Activated naive CD4-positive, alpha-beta T cell treated with anti-CD3 and anti-CD28 coated beads, Interleukin-2, amount 50 U/mL, for 72 hours (primary cell): ENCODE results near the gene MIEN1. TPM values are rescaled to one million over a fixed set of nuclear protein-coding genes. Genes with fewer than 3 reads are reported as not detected.

Source experiments
- ATAC-seq, 2 donors: fragments of 150-1000 bp; cut with Tn5 transposase; 2 replicates each; pipeline ENCODE4 v1.10.0; 2021; ENCODE audit warnings: mild to moderate bottlenecking in 2 of 2, moderate library complexity in 2 of 2
- DNase-seq, 2 donors: peaks; one replicate each; pipeline ENCODE4 v3.0.0; 2021 to 2022; ENCODE audit warnings: low spot score in 2 of 2
- H3K27ac Mint-ChIP-seq, 2 donors: one replicate each; pipeline ENCODE4 v1.8.0; 2022; ENCODE audit warnings: mild to moderate bottlenecking in 2 of 2, mixed read lengths in 2 of 2
- H3K36me3 Mint-ChIP-seq, 2 donors: one replicate each; pipeline ENCODE4 v1.8.0; 2022; ENCODE audit warnings: mixed read lengths in 2 of 2
- H3K9me3 Mint-ChIP-seq, 2 donors: one replicate each; pipeline ENCODE4 v1.8.0; 2022; ENCODE audit warnings: mixed read lengths in 2 of 2
- total RNA-seq, 2 donors: library from RNA; stranded (reverse); gene quantifications; one replicate each; pipeline ENCODE4 v1.2.3, GENCODE V29; 2022

MIEN1 gene
- total RNA-seq, 2 donors from 2014 or later, result 32.2 to 41.1 TPM

DNA sequence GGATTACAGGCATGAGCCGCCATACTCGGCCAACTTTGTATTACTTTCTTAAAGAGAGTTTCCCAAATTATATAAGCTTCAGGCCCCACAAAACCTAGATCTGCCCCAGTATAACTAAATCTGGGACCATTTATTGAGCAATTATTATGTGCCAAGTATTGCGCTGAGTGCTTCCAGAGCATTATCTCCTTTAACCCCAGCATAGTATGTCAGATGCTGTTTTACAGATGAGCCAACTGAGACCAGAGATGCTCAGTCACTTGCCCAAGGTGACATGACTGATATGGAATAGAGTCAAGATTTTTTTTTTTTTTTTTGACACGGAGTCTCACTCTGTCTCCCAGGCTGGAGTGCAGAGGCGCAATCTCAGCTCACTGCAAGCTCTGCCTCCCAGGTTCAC, 32.4 kb downstream of the MIEN1 start:
- no peak for DNase-seq
- Mint-ChIP-seq H3K36me3 (no peaks in the 10 kb centered on the region), H3K9me3 (no peaks in the 10 kb centered on the region), H3K27ac (no peak overlapping the region)
- ATAC-seq, result no peak

DNA sequence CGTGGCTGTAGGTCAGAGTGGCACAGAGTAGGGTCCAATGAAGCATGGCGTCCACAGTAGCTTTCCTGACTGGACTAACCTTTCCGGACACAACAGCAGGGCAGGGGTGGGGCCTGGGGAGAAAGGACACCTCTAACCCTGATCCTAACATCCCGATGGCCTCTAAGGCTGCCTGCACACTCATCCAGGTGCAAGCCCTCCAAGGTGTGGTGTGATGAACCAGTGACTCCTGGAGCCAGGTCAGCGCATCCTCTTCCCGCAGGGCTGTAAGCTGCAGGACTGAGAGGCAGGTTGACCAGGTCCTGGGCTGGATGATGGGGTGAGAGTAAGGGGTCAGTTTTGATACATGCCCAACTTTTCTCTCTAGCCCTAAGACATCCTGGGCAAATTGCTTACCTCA, 33.6 kb downstream of the MIEN1 start:
- H3K9me3 Mint-ChIP-seq, result no peaks in the 10 kb centered on the region
- ATAC-seq (no peak), DNase-seq (no peak)
- no peaks in the 10 kb centered on the region for H3K36me3 Mint-ChIP-seq
- no peak overlapping the region for H3K27ac Mint-ChIP-seq

DNA sequence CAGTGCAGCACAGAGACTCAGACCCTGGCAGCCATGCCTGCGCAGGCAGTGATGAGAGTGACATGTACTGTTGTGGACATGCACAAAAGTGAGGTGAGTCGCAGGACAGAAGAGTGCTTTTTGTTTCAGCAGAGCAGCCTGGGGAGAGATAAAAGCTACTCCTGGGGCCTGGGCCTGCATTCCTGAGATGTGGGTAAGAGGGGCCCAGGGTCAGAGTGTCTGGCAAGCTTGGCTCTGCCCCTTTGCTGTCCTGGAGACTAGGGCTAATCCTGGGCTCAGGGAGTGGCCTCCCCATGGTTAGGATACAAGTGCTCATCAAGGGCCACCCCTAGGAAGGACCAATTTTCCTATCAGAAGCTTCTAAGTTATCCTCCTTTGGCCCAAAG, 35.2 kb downstream of the MIEN1 start:
- Mint-ChIP-seq H3K27ac (no peak overlapping the region), H3K36me3 (no peaks in the 10 kb centered on the region), H3K9me3 (no peaks in the 10 kb centered on the region)
- no peak for ATAC-seq
- no peak for DNase-seq

DNA sequence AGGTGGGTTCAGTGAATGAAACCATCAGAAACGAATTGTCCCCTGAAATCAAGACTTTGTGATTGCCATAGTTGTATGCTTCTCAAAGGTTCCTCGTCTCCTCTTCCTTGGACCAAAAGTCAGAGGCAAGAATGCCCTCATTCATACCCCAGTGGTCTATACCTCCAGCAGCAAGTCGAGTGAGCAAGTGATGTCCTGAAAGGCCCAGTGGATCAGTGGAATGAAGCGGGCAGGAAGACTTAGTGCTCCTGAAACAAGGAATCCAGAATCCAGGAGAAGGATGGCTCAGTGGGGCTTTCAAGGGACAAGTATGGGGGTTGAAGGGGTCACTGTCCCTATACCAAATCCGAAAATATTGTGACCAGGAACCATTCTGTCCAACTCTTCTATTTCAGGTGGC, 35.7 kb downstream of the MIEN1 start:
- Mint-ChIP-seq H3K36me3 (no peaks in the 10 kb centered on the region), H3K9me3 (no peaks in the 10 kb centered on the region), H3K27ac (no peak overlapping the region)
- ATAC-seq (no peak), DNase-seq (no peak)

DNA sequence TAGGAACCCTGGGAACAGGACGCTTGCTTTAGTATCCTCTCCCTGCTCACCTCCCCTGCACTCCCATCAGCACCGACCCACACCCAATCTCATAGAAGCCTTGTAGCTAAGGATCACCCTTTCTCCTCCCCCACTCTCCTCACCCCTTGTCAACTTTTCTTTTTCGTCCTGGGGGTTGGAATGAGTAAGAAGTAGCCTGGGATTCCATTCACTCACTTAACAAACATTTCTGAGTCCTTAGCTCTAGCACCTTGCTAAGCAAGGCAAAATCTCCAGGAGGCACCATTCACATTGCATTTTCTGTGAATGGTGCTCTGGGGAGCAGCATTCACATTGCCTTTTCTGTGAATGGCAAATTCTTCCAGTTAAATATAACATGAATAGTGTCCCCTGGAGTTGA, 41.4 kb downstream of the MIEN1 start:
- H3K9me3 Mint-ChIP-seq, result peaks cover 0 to 9% of the 10 kb centered on the region in 2 donors
- peak overlapping the region; percentile 92 to 98 for H3K27ac Mint-ChIP-seq
- ATAC-seq (no peak), DNase-seq (no peak)
- H3K36me3 Mint-ChIP-seq, result peaks cover 14 to 15% of the 10 kb centered on the region in 2 donors

DNA sequence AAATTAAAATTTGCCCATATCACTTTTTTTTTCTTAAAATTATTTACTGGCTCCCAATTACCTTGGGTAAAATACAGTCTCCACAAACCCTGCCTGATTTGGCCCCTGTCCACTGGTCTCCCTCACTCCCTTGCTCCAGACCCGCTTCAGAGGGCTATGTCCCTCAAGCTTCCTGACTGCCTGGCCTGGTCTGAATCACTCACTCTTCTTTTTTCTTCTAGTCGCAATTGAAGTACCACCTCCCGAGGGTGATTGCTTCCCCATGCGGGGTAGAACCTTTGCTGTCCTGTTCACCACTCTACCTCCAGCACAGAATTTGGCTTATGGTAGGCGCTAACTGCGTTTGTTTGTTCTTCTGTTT, 41.9 kb downstream of the MIEN1 start:
- DNase-seq, result no peak
- Mint-ChIP-seq H3K36me3 (peaks cover 15% of the 10 kb centered on the region in 2 donors), H3K9me3 (peaks cover 0 to 9% of the 10 kb centered on the region in 2 donors), H3K27ac (peak overlapping the region; percentile 92 to 98)
- peak in 1 of 2 donors; percentile 19 for ATAC-seq

DNA sequence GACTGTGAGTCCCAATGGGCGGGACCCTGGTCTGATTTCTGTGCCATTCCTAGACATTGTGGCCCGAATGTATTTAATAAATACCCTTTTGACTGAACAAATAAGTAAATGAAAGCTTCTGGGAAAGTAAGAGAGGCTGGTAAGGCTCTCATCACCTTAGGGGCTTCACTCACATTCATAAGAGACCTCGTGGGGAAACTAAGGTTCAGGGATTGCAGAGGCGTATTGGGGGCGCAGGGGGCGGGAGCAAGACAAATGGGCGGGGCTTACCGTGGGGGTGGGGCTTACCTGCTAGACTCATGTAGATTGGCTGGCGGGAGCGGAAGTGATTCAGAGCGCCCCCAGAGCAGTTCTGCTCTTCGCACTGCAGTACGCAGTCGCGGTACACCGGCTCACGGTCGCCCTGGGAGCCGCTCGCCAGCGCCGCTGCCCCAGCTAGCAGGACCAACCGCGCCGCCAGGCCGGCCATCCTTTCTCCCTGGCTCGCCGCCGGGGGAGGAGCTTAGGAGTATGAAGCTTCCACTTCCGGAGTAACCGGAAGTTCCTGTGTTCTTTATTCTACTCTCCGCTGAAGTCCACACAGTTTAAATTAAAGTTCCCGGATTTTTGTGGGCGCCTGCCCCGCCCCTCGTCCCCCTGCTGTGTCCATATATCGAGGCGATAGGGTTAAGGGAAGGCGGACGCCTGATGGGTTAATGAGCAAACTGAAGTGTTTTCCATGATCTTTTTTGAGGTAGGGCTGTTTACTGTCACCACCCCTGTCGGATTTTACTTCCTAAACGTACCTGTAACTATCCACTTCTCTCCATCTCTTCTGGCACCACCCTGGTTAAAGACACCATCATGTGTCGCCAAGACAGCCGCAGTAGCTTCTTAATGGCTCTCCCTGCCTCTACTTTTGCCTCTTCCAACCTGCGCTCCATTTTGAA, 42.5 kb downstream of the MIEN1 start, which contains the start of gene PGAP3:
Gene PGAP3, minus strand, starts transcription at position 512 of the 929 bp plus-strand sequence. Its CDS starts 43 bp downstream, at position 469.
- DNase-seq (peak; percentile 83 to 86), ATAC-seq (peak; percentile 90 to 96)
- H3K9me3 Mint-ChIP-seq, result peaks cover 0 to 9% of the 10 kb centered on the region in 2 donors
- H3K27ac Mint-ChIP-seq, result peak within 1 kb of the TSS; percentile 92 to 98
- H3K36me3 Mint-ChIP-seq, result peaks cover 15 to 18% of the 10 kb centered on the region in 2 donors

DNA sequence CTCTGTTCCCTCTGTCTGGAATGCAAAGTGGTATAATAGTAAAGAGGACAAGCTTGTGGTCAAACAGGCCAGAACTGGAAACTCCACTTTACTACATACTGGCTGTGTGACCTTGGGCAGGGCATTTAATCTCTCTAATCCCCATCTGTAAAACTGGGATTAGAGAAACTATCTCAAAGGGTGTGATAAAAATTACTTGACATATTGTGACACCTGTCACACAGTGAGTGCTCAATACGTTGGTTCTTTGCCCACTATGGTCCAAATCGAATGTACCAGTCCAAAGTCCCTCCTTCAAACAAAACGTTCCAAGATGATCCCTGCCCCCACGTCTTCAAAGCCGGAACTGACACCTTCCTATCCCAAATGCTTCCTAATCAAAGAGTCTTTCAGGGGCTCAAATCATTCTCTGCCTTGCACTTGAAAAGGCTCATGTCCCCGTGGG, 43.2 kb downstream of the MIEN1 start:
- peaks cover 15 to 18% of the 10 kb centered on the region in 2 donors for H3K36me3 Mint-ChIP-seq
- peaks cover 0 to 9% of the 10 kb centered on the region in 2 donors for H3K9me3 Mint-ChIP-seq
- peak overlapping the region in 1 of 2 donors; percentile 92 for H3K27ac Mint-ChIP-seq
- DNase-seq (no peak), ATAC-seq (no peak)

DNA sequence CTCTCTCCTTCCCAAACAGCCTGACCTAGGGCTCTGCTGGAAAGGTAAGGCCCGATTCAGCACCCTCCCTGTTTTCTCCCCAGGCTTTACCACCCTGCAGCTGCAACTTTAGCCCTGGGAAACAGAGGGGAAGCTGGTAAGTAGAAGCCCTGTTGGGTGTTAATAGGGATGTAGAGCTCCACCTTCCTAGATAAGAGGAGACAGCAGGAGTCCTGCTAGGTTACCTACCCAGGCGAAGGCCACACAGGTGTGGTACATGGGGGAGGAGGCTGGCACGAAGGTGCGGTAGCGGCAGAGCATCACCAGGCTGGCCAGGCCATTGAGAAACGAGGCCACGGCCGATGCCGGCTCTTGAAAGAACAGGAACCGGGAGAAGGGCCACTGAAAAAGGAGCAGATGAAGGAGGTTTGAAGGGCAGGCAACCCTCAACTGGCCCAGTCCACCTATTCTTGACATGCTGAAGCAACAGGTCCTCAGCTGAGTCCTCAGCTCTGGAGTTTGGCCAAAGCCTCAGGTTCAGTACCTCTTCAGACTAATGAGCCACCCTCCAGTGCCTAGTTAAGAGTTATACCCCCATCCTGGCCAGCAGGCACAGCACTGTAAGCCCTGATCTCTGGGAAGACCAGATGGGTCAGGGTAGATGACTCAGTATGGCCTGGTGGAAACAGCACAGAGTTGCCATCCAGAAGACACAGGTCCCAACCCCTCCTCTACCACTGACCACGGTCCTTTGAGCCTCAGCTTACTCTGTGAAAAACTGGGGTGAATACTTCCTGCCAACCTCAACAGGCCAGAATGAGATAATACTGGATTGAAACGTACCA, 45.8 kb downstream of the MIEN1 start:
- no peak for ATAC-seq
- Mint-ChIP-seq H3K36me3 (peaks cover 15 to 18% of the 10 kb centered on the region in 2 donors), H3K9me3 (peaks cover 0 to 9% of the 10 kb centered on the region in 2 donors), H3K27ac (no peak overlapping the region)
- DNase-seq, result no peak

DNA sequence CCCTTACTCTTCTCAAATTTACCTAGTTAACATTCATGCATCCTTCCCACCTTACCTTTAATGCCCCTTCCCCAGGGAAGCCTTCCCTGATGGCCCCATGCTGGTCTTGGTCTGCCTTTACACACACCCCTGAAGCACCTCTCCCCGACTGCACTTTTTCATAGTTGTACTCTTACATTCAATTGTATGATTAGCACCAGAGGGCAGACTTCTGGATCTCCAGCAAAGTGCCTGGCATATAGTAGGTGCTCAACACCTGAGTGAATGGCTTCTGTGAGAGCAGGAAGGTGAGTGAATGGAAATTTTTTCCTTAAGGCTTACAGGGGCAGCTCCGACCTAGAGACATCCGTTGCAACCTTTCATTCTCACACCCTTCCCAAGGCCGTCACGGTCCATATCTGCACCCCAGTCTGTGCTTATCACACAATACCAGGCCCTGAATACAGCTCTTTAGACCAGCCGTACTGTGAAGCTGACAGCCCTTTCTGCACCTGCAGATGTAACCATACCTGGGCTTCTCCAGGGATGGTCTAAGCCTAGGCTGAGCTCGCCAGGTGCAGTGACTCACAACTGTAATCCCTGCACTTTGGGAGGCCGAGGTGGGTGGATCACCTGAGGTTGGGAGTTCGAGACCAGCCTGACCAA, 46.9 kb downstream of the MIEN1 start:
- Mint-ChIP-seq H3K36me3 (peaks cover 11% of the 10 kb centered on the region in 2 donors), H3K27ac (no peak overlapping the region), H3K9me3 (peaks cover 0 to 6% of the 10 kb centered on the region in 2 donors)
- ATAC-seq, result no peak
- no peak for DNase-seq

DNA sequence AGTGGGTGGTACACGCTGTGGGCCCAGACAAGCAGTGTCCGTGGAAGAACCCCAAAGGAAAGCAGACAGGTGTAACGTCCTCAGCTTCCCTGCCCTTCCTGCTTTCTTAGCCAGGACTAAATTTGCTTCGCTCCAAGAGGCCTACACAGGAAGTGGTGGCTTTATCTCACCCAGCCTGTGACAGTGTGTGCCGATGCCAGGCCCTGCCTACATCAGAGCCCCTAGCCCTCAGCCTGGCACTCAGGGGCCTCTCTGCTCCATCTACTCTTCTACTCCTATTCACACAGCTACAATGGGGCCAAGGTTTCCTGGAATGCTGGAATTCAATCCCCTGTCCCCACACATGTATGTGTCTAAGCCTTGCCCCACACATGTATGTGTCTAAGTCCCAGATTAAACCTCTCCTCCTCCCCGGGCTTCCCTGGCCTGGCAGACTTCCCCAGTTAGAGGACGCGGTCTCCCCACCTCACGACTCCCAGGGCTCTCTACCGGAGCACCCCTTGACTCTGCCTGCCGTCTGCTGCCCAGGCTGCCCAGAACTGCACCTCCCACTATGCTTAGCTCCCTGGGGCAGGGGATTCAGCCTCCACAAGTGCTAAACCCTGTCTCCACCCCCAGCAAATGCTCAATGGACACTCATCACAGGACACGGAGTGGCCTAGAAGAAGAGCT, 50.7 kb downstream of the MIEN1 start:
- no peaks in the 10 kb centered on the region for H3K9me3 Mint-ChIP-seq
- H3K36me3 Mint-ChIP-seq, result peaks cover 0 to 4% of the 10 kb centered on the region in 2 donors
- peak overlapping the region; percentile 90 to 96 for H3K27ac Mint-ChIP-seq
- DNase-seq (no peak), ATAC-seq (peak; percentile 58 to 73)

Other genes starting within 250 kb of the MIEN1 start
- not detected for gene NEUROD2, start 122.6 kb downstream of the MIEN1 start, total RNA-seq
- gene PPP1R1B, start 103.6 kb downstream of the MIEN1 start, total RNA-seq, result under 1 TPM in 1 of 2 donors, not detected in 1; 0.16 TPM
- gene STARD3, start 93.4 kb downstream of the MIEN1 start, total RNA-seq, result 10 to 100 TPM; 62.7 to 80.6 TPM
- 1 to 10 TPM; 2.3 to 3.0 TPM for gene TCAP, start 65.2 kb downstream of the MIEN1 start, total RNA-seq
- gene PNMT, start 62.1 kb downstream of the MIEN1 start, total RNA-seq, result under 1 TPM in 1 of 2 donors, not detected in 1; 0.64 TPM
- gene PGAP3, start 42.5 kb downstream of the MIEN1 start, total RNA-seq, result 10 to 100 TPM in 1 of 2 donors, 1 to 10 TPM in 1; 7.9 to 16.0 TPM
- 1 to 10 TPM; 3.2 to 7.8 TPM for gene ERBB2, start 30.5 kb downstream of the MIEN1 start, total RNA-seq
- gene GRB7, start 7.4 kb upstream of the MIEN1 start, total RNA-seq, result 1 to 10 TPM; 3.1 to 3.9 TPM
- gene IKZF3, start 133.8 kb upstream of the MIEN1 start, total RNA-seq, result 10 to 100 TPM; 37.6 to 60.8 TPM
- gene ZPBP2, start 137.7 kb upstream of the MIEN1 start, total RNA-seq, result not detected
- gene GSDMB, start 188.1 kb upstream of the MIEN1 start, total RNA-seq, result 10 to 100 TPM; 33.2 to 49.8 TPM
- gene ORMDL3, start 197.1 kb upstream of the MIEN1 start, total RNA-seq, result 10 to 100 TPM; 52.6 to 76.6 TPM
- gene LRRC3C, start 197.2 kb upstream of the MIEN1 start, total RNA-seq, result not detected
- 1 to 10 TPM in 1 of 2 donors, under 1 TPM in 1; 0.50 to 1.1 TPM for gene GSDMA, start 232.5 kb upstream of the MIEN1 start, total RNA-seq